Kidney glomerular epithelial cell (primary cell): ENCODE measurements around the gene DOCK1.
"Not testable (repeated sequence)": the region's sequence is repeated elsewhere in the genome, so short reads cannot be mapped to it uniquely, and the experiment has no call there.

Experiments
- DNase-seq: peaks from one replicate; lab custom pipeline; 2025; lab: John Stamatoyannopoulos, UW

DOCK1 gene

GRCh38 chr10:126924915-126925300 lies 19.7 kb downstream of the DOCK1 start:
- peak; percentile 26 for DNase-seq

- DNase-seq: no peak
Measured at GRCh38 chr10:126926568-126926967, 21.3 kb downstream of the DOCK1 start.

GRCh38 chr10:126927799-126928198 lies 22.6 kb downstream of the DOCK1 start:
- no peak for DNase-seq

GRCh38 chr10:126928274-126928673 lies 23.0 kb downstream of the DOCK1 start:
- no peak for DNase-seq

- DNase-seq: no peak
Measured at GRCh38 chr10:126929391-126929790, 24.2 kb downstream of the DOCK1 start.

- DNase-seq: no peak
Measured at GRCh38 chr10:126930131-126930882, 25.1 kb downstream of the DOCK1 start.

- no peak for DNase-seq
Measured at GRCh38 chr10:126930883-126931503, 25.8 kb downstream of the DOCK1 start.

- DNase-seq: no peak
Measured at GRCh38 chr10:126931544-126931943, 26.3 kb downstream of the DOCK1 start.

GRCh38 chr10:126932516-126932915 lies 27.3 kb downstream of the DOCK1 start:
- DNase-seq: no peak

GRCh38 chr10:126933116-126933515 lies 27.9 kb downstream of the DOCK1 start:
- DNase-seq: no peak

- no peak for DNase-seq
Measured at GRCh38 chr10:126935263-126935946, 30.2 kb downstream of the DOCK1 start.

GRCh38 chr10:126937026-126937425 lies 31.8 kb downstream of the DOCK1 start:
- DNase-seq: no peak

GRCh38 chr10:126938121-126938520 lies 32.9 kb downstream of the DOCK1 start:
- DNase-seq: not testable (repeated sequence)

- no peak for DNase-seq
Measured at GRCh38 chr10:126939706-126940105, 34.5 kb downstream of the DOCK1 start.

- DNase-seq: no peak
Measured at GRCh38 chr10:126940670-126941310, 35.6 kb downstream of the DOCK1 start.

- no peak for DNase-seq
Measured at GRCh38 chr10:126944191-126944590, 39.0 kb downstream of the DOCK1 start.

- no peak for DNase-seq
Measured at GRCh38 chr10:126945351-126946030, 40.3 kb downstream of the DOCK1 start.

GRCh38 chr10:126946746-126947145 lies 41.5 kb downstream of the DOCK1 start:
- DNase-seq: no peak

- DNase-seq: no peak
Measured at GRCh38 chr10:126948355-126949160, 43.3 kb downstream of the DOCK1 start.

GRCh38 chr10:126949161-126949503 lies 43.9 kb downstream of the DOCK1 start:
- DNase-seq: no peak

GRCh38 chr10:126950401-126951105 lies 45.3 kb downstream of the DOCK1 start:
- no peak for DNase-seq
